NCI-H446 treated with DMSO at 0.1 percent for 48 hours (cell line): ENCODE data around the gene FARSA.
"Not testable (repeated sequence)": the region's sequence is repeated elsewhere in the genome, so short reads cannot be mapped to it uniquely, and the experiment has no call there.

Experiments
- DNase-seq: peaks from one replicate; lab custom pipeline; 2025; lab: John Stamatoyannopoulos, UW

FARSA gene

DNA sequence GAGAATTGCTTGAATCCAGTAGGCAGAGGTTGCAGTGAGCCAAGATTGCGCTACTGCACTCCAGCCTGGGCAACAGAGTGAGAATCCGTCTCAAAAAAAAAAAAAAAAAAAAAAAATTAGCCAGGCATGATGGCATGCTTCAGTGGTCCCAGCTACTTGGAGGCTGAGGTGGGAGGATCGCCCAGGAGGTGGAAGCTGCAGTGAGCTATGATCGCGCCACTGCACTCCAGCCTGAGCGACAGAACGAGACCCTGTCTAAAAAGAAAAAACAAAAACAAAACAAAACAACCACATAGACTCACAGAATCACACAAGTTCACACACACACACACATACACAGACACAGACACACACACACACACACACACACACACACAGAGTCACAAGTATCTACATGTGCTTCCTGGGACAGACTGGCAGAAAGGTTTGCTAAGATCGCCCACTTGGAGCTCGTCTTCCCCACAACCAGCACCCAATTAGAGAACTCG is 43.2 kb downstream of the FARSA start:
- not testable (repeated sequence) for DNase-seq

GRCh38 chr19:12888006-12888603 is 45.4 kb downstream of the FARSA start:
- DNase-seq, result no peak

DNA sequence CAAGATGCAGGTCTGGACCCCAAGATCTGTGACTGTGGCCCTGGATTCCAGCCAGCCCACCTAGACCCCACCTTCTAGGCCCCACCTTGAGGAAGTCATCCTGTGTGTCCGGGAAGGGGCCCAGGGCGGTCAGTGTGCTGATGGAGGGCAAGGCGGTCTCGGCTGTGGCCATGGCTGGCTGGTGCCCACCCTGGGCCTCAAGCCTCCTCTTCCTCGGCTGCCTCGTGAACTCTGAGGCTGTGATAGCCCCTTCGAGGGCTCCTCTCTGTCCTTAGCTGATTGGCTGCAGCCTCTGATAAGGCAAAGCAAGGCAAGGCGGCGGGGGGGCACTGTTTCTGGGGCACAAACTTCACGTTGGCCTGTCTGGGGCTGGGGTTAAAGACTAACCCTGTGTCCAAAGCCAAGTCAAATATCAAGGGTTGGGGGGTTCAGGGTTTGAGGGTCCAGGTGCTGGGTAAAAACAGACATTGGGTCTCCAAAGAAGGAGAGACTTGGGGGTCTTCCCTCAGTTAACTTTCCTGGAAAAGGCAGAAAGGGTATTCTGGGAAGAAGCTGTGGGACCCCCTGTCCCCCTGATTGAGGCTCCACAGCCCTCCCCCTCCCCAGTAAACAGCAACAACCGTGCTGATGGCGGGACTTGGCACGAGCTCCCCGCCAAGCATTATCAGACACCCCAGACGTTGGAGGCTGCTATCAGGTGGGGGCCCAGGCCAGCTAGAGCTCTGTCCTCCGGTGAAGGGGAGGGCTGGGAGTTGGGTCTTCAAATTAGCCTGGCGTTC is 46.4 kb downstream of the FARSA start, which contains the start of gene KLF1:
Gene KLF1 (minus strand): TSS at position 233 of the 779 bp plus-strand sequence. CDS start 61 bp downstream, at position 172.
- no peak for DNase-seq

DNA sequence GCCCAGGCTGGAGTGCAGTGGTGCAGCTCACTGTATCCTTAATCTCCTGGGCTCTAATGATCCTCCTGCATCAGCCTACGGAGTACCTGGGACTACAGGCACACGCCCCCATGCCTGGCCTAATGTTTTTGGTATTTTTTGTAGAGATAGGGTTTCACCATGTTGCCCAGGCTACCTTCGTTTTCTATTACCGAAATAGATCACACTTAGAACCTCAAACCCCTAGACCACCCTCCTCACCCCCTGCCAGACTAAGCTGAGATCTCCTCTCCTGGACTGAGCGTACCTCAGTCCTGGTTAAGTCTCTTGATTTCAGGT is 46.9 kb downstream of the FARSA start:
- no peak for DNase-seq

DNA sequence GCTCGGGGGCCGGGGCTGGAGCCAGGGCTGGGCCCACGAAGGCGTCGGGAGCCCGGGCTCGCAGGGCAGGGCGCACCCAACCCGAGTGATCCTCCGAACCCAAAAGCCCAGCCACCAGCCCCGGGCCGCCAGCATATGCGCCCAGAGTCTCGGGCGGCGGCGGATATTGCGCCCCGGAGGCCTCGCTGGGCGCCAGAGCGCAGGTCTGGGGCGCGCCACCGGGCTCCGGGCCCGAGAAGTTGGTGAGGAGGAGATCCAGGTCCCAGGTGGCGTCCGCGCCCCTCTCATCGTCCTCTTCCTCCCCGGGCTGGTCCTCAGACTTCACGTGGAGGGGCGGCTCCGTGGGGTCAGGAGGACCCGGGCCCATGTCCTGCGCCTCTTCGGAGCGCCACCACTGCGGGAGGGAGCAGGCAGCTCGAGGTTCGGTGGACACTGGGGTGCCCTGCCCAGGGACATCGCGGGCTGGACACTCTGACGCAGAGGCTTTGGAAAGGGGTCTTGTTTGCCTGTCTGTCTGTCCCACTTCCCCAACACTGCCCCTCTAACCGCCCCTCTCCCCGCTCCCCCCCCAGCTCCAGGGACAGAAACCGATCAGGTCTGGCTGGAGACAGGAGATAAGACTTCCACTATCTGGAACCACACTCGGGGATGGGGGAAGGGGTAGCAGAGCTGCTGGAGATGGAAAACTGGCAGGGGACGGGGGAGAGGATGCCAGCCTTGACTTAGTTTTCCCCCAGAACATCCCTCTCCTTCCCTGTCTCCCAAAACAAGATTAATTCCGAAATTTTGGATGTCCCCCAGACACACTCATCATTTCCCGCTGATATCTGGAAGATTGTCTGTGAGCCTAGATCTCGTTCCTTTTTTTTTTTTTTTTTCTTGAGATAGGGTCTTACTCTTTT is 47.5 kb downstream of the FARSA start:
- DNase-seq, result no peak

GRCh38 chr19:12884926-12885748 is 48.4 kb downstream of the FARSA start:
- DNase-seq, result no peak

DNA sequence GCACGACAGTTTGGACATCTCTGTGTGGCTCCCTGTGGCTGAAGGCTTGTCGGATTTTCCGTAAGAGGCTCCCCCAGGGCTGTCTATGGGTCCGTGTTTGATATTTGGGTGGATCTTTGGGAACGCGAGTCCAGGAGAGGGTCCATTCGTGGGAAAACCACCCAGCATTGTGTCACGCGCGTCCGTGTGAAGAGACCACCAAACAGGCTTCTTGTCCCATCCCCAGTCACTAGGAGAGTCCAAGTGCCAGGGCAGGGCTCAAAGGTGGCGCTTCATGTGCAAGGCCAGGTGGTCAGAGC is 48.9 kb downstream of the FARSA start:
- no peak for DNase-seq

- no peak for DNase-seq
Measured at GRCh38 chr19:12884202-12884601, 49.3 kb downstream of the FARSA start.

- no peak for DNase-seq
Measured at GRCh38 chr19:12882589-12882988, 50.9 kb downstream of the FARSA start.

- peak; percentile 95 for DNase-seq
Measured at GRCh38 chr19:12881172-12881808, 52.2 kb downstream of the FARSA start, which contains the start of gene DNASE2. TSS of gene DNASE2 (minus strand) at chr19:12881449. CDS start at chr19:12881375, 74 bp downstream.

DNA sequence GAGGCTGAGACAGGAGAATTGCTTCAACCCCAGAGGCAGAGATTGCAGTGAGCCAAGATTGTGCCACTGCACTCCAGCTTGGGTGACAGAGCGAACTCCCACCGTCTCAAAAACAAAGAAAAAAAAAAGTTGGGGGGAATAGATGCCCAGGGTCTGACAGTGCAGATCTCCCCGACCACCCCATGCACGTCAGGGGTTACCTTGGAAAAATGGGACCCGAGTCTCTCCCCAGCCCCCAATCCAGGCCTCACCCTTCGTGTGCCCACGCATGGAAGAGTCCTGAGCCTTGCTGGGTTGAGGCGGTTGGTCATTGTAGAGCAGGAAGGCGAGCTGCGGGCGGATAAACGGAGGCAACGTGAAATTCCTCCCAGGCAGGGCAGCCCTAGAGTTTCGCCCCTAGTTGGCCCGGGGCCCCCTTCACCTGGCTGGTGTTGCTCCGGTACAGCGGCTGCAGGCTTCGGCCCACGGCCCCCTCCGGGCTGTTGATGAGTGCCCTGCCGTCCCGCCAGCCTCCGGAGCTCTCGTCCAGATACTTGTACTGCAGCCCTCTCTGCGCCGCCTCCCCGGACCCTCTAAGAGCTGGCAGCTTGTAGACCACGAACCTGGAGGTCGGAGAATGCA is 52.9 kb downstream of the FARSA start:
- DNase-seq, result no peak

DNA sequence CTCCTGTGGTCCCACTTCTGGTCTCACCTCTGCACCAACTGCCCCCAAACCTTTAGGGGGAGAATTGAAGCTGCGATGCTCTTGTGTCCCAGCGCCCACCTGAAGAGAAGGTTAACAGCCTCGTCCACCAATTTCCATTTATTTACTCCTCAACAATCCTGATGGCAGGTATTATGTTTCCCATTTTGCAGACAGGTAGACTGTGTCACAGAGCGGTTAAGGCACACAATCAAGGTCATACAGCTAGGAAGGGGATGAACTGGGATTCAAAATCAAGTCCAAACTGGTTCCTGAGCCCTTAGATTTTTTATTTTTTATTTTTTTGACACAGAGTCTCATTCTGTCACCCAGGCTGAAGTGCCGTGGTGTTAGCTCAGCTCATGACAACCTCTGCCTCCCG is 58.4 kb downstream of the FARSA start:
- no peak for DNase-seq

- DNase-seq, result no peak
Measured at GRCh38 chr19:12873891-12874745, 59.4 kb downstream of the FARSA start.

DNA sequence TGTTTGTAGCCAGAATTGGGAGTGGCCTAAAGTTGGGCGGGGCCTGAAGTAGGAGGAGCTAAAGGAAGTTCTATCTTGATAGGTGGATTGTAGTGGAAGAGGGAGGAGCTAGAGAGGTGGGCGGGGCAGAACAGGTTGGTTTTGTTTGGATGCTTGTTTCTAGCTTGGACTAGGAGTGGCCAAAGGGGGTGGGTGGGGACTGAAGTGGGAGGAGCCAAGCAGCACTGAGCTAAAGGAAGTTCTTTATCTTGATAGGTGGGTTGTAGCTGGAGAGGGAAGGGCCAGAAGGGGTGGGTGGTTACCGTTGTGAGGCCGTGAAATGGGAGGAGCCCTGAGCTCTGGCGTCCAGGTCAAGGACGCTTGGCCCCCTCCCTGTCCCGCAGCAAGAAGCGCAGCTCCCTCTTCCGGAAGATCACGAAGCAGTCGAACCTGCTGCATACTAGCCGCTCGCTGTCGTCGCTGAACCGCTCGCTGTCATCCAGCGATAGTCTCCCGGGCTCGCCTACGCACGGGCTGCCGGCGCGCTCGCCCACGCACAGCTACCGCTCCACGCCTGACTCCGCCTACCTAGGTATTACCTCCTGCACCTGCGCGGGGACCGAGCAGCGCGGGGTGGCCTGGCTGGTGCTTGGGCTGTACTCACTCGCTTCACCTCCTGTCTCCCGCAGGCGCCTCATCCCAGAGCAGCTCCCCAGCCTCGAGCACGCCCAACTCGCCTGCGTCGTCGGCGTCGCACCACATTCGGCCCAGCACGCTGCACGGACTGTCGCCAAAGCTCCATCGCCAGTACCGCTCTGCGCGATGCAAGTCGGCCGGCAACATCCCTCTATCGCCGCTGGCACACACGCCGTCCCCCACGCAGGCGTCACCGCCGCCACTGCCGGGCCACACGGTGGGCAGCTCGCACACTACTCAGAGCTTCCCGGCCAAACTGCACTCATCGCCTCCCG is 60.3 kb downstream of the FARSA start:
- no peak for DNase-seq
